Stimulated activated CD4-positive, alpha-beta T cell treated with anti-CD3 and anti-CD28 coated beads, Interleukin-12 subunit alpha, Interleukin-12 subunit beta, amount 100 ng/mL, for 48 hours (primary cell): Measurements from ENCODE around the gene ARGLU1.

Source experiments
- DNase-seq, 3 donors: peaks; one replicate each; pipeline ENCODE4 v3.0.0-alpha.2; 2020; ENCODE audit warnings: low read depth in 2 of 3, low spot score in 1 of 3

Gene ARGLU1

GRCh38 chr13:106526738-106527444 lies 41.0 kb downstream of the ARGLU1 start:
- no peak for DNase-seq

GRCh38 chr13:106525865-106526264 lies 42.1 kb downstream of the ARGLU1 start:
- no peak for DNase-seq

- DNase-seq, result no peak
These were observed 43.8 kb downstream of the ARGLU1 start for GRCh38 chr13:106524108-106524507.

- DNase-seq, result no peak
These were observed 44.4 kb downstream of the ARGLU1 start for GRCh38 chr13:106523576-106523975.

GRCh38 chr13:106522898-106523525 lies 44.9 kb downstream of the ARGLU1 start:
- no peak for DNase-seq

GRCh38 chr13:106522112-106522705 lies 45.7 kb downstream of the ARGLU1 start:
- DNase-seq, result no peak

- no peak for DNase-seq
These were observed 46.7 kb downstream of the ARGLU1 start for GRCh38 chr13:106521095-106521799.

GRCh38 chr13:106520251-106521054 lies 47.5 kb downstream of the ARGLU1 start:
- DNase-seq, result no peak

GRCh38 chr13:106518512-106518911 lies 49.4 kb downstream of the ARGLU1 start:
- DNase-seq, result no peak

- DNase-seq, result no peak
These were observed 50.7 kb downstream of the ARGLU1 start for GRCh38 chr13:106517109-106517847.

GRCh38 chr13:106515635-106516254 lies 52.2 kb downstream of the ARGLU1 start:
- no peak for DNase-seq

GRCh38 chr13:106514928-106515634 lies 52.9 kb downstream of the ARGLU1 start:
- no peak for DNase-seq

GRCh38 chr13:106513025-106513983 lies 54.6 kb downstream of the ARGLU1 start:
- DNase-seq, result no peak

- no peak for DNase-seq
These were observed 60.2 kb downstream of the ARGLU1 start for GRCh38 chr13:106507560-106508274.

- no peak for DNase-seq
These were observed 61.7 kb downstream of the ARGLU1 start for GRCh38 chr13:106506286-106506685.

- DNase-seq, result no peak
These were observed 62.2 kb downstream of the ARGLU1 start for GRCh38 chr13:106505732-106506131.

GRCh38 chr13:106505295-106505694 lies 62.6 kb downstream of the ARGLU1 start:
- DNase-seq, result no peak
